GM18867 (cell line): ENCODE data around the gene FAM117A.
A peak's percentile ranks its signal among the peaks of the same experiment; 100 is the strongest.

Source experiments
- ATAC-seq: cut with Tn5 transposase; IDR thresholded peaks from one replicate; pipeline ENCODE4 v1.9.1; 2021; ENCODE audit warnings: mild to moderate bottlenecking, moderate library complexity; ENCODE audit not compliant: unreplicated experiment

FAM117A gene, protein sequence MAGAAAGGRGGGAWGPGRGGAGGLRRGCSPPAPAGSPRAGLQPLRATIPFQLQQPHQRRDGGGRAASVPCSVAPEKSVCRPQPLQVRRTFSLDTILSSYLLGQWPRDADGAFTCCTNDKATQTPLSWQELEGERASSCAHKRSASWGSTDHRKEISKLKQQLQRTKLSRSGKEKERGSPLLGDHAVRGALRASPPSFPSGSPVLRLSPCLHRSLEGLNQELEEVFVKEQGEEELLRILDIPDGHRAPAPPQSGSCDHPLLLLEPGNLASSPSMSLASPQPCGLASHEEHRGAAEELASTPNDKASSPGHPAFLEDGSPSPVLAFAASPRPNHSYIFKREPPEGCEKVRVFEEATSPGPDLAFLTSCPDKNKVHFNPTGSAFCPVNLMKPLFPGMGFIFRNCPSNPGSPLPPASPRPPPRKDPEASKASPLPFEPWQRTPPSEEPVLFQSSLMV

GRCh38 chr17:49763735-49764558 lies at the start of gene FAM117A:
TSS of gene FAM117A (minus strand) at chr17:49764131. CDS start at chr17:49764087, 44 bp downstream.
- peak; percentile 94 for ATAC-seq

GRCh38 chr17:49809056-49809455 lies 45.1 kb upstream of the FAM117A start:
- ATAC-seq, result no peak

GRCh38 chr17:49798738-49799137 lies 34.8 kb upstream of the FAM117A start:
- no peak for ATAC-seq

DNA sequence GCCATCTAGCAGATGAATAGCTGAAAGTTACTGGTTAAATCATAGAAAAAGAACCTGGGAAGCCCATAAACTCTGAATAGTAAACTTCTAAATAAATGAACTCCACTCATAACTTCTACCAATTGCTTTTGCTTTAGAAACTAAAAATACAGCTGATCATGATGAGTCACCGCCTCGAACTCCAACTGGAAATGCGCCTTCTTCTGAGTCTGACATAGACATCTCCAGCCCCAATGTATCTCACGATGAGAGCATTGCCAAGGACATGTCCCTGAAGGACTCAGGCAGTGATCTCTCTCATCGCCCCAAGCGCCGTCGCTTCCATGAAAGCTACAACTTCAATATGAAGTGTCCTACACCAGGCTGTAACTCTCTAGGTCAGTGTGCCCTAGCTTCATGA lies 34.3 kb upstream of the FAM117A start:
- ATAC-seq, result no peak

GRCh38 chr17:49795372-49795771 lies 31.4 kb upstream of the FAM117A start:
- ATAC-seq, result no peak

DNA sequence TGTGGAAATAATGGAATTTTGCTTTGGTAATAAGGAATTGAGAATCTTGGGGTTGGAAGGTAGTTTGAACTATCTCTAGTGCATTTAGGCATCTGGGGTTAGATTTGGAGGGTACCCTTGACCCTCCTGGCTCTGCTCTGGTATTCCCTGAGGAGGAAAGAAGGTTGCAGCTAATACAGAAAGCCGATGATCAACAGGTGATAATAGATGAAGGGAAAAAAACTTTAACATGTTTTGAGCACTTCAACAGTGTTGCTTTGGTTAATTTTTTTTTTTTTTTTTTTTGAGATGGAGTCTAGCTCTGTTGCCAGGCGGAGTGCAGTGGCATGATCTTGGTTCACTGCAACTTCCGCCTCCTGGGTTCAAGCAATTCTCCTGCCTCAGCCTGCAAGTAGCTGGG lies 29.4 kb upstream of the FAM117A start:
- ATAC-seq, result no peak

DNA sequence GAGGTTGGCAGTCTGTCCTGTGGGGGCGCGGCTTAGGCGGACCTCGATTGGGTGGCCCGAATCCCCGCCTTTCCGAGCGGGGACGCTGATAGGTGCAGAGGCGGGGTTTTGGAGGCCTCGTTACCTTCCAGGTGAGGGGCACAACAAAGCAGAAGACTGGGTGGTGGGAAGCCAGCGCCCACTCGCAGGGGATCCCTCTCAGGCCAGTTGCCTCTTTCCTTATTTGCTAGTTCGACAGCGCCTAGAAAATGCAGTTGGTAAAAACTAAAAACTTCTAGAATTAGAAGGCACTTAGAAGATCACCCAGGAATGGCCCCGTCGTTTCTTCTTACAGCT lies 25.3 kb upstream of the FAM117A start:
- ATAC-seq, result no peak

DNA sequence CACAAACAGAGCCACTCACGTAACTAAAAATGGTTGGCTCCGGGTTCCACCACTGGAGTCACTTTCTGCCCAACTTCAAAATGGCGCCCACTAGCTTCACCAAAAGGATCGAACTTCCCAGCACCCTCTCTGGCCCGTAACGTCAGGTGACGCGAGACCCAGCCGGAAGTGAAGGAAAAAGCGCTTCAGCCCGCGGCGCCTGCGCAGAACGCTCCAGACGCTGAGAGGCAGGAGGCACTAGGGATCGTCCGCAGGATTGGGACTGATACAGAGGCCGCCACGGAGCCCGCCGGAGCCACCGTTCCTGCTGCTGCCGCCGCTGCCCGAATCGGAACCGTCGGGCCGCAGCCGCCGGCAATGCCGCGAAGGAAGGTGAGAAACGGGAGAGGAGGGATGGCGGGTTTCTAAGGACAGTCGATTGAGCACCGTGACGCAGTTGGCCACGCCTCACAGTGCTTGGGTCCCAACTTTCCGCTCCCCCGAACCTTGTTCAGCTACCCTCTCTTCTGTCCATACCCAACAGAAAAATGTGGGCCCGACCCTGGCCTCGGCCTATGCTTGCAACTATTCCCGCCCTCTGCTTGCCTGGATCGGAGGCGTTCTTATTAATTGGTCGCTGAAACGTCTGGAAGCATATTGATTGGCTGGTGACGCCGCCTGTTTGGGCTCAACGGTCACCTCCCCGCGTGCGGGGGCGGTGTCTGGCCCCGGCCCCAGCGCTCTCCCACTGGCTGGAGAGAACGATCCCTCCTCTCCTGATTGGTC lies 24.7 kb upstream of the FAM117A start, which contains the start of gene KAT7:
KAT7 (plus strand) TSS at position 204 of the 765 bp plus-strand sequence; CDS start at position 358, 154 bp downstream.
- ATAC-seq, result peak; percentile 91

GRCh38 chr17:49787884-49788477 lies 24.1 kb upstream of the FAM117A start:
- no peak for ATAC-seq

DNA sequence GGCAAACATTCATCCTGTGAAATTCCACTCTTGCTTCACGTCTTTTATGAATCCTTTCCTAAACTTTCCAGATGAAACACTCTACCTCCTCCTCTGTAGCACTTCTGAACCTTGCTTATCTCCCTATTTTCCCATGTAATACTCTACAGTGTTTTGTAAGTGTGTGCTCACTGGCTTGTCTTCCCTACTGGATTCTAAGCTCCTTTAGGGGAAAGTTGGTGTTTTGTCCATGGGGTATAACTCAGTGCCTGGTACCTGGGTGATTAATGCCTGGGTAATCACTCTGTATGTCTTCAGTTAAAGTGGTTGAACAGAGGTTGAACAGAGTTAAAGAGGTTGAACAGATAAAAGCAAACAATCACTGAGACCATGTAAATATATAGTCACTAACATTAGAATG lies 20.7 kb upstream of the FAM117A start:
- no peak for ATAC-seq

- ATAC-seq, result no peak
These were observed 19.9 kb upstream of the FAM117A start for GRCh38 chr17:49783791-49784190.

- ATAC-seq, result no peak
These were observed 19.3 kb upstream of the FAM117A start for GRCh38 chr17:49783071-49783715.

DNA sequence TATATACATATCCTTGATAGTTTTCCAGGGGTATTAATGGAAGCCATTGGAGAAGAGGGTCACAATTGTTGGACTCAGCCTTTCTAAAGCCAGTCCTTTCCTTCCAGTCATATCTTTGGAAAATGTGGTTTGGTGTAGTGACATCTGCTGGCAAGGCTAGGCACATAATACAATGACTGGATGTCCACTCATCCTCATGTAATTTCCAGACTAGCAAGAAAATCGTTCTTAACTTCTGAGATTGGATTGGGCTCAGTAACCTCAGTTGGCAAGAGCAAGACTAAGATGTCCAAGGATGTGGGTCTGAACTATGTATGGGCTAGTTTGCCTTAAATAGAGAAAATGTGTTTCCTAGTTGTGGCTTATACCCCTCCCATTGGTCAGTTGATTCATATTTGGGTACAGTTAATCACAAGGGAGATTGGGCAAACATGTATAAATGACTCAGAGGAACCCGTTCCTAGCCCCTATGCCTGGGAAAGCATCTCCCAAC lies 15.9 kb upstream of the FAM117A start:
- no peak for ATAC-seq

DNA sequence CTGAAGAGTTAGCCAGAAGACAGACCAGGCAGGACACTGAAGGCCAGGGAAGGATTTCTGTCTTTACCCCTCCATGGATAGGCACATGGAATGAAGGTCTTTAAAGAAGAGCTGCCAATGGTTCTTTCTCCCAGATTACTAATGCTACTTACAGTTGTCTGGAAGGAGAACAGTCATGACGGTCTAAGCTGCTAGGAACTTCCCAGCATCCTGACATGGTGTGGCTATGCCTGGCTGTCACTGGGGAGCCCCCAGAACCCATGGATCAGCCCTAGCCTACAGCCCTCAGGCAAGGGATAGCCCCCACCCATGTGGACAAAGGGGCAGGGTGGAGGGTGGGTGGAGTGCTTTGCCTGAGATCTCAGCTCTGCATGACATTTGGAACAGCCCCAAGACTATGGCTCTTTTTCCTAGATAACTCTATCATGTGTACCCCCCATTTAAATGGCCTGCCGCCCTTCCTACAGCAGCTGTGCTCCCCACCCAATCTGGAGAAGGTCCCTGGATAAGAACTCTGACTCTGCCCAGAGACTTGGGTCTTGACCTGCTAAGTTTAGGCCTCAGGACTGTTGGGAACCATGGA lies 15.3 kb upstream of the FAM117A start:
- ATAC-seq, result no peak

- no peak for ATAC-seq
These were observed 13.6 kb upstream of the FAM117A start for GRCh38 chr17:49777563-49777962.

DNA sequence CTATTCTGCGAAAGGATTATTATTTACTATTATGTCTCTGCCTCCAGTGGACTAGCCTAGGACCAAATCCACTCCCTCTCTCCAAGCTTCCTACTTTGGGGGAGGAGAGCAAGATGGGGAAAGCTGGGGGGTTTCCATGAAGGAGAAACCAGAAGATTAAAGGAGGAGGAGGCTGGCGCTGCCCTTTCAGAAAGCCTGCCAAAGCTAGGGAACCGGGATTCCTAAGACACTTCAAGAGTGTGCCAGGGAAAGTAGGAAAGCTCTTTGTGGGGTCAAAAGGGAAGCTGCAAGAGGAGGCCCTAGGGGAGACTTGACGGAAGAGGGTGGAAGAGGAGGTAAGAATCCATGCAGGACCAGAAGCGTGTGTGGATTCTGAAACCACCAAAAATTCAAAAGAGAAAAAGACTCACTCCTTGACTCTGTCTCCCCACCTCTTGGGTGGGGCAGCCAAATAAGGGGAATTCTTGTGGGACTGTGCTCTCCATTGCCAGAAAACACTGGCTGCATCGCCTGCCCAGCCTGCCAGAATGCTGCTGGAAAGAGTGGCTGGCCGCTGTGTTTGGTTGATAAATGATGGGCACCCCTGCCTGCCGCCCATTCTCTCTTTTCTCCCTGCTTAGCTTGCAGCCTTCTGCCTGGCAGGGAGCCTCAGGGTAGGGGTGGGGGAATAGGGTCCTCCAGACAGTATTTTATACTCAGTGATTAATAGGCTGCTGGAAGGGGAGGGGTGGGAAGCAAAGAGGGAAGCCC lies 12.8 kb upstream of the FAM117A start:
- no peak for ATAC-seq

- no peak for ATAC-seq
These were observed 11.8 kb upstream of the FAM117A start for GRCh38 chr17:49775546-49776260.

- ATAC-seq, result no peak
These were observed 3.1 kb upstream of the FAM117A start for GRCh38 chr17:49766918-49767530.
